IMR-90 (cell line): ENCODE results near the gene R3HDM4.
"Not testable (repeated sequence)": the region's sequence is repeated elsewhere in the genome, so short reads cannot be mapped to it uniquely, and the experiment has no call there.

Experiments used
- CEBPB ChIP-seq: IDR thresholded peaks from 2 replicates; pipeline ENCODE4 v1.6.1; 2012; ENCODE audit warnings: low read depth, low read length, improper control_type of control experiment
- CHD1 ChIP-seq: IDR thresholded peaks from 2 replicates; pipeline ENCODE4 v1.6.1; 2012; ENCODE audit warnings: low read depth, low read length, improper control_type of control experiment
- FOS ChIP-seq: fragments of 150-350 bp; IDR thresholded peaks from 2 replicates; pipeline ENCODE4 v1.6.1; 2016; ENCODE audit warnings: low read depth, low read length
- MAFK ChIP-seq: IDR thresholded peaks from 2 replicates; pipeline ENCODE4 v1.6.1; 2012; ENCODE audit warnings: low read depth, low read length, improper control_type of control experiment
- MAZ ChIP-seq: IDR thresholded peaks from 2 replicates; pipeline ENCODE4 v1.6.1; 2012; ENCODE audit warnings: low read depth, mild to moderate bottlenecking, low read length, improper control_type of control experiment, moderate library complexity, borderline replicate concordance
- MXI1 ChIP-seq: IDR thresholded peaks from 2 replicates; pipeline ENCODE4 v1.6.1; 2012; ENCODE audit warnings: low read depth, mild to moderate bottlenecking, low read length, moderate library complexity, borderline replicate concordance
- POLR2A ChIP-seq: IDR thresholded peaks from 2 replicates; pipeline ENCODE4 v1.6.1; 2012; ENCODE audit warnings: mild to moderate bottlenecking, low read depth, low read length
- RAD21 ChIP-seq: IDR thresholded peaks from 2 replicates; pipeline ENCODE4 v1.6.1; 2012; ENCODE audit warnings: low read length, improper control_type of control experiment
- RCOR1 ChIP-seq: IDR thresholded peaks from 2 replicates; pipeline ENCODE4 v1.6.1; 2012; ENCODE audit warnings: mild to moderate bottlenecking, low read length, improper control_type of control experiment; ENCODE audit not compliant: insufficient replicate concordance
- RFX5 ChIP-seq: IDR thresholded peaks from 2 replicates; pipeline ENCODE4 v1.8.0; 2012; ENCODE audit warnings: low read depth, mild to moderate bottlenecking, low read length, moderate library complexity
- SMC3 ChIP-seq: fragments of 150-350 bp; IDR thresholded peaks from 2 replicates; pipeline ENCODE4 v1.6.1; 2016; ENCODE audit warnings: low read depth, mild to moderate bottlenecking, antibody characterized with exemption, low read length, moderate library complexity
- TF ChIP-seq, protein P1 (sequence below): conservative IDR thresholded peaks from 2 replicates; pipeline ENCODE4 v1.5.1; 2012; ENCODE audit warnings: mild to moderate bottlenecking, low read depth, low read length, improper control_type of control experiment

DNA sequence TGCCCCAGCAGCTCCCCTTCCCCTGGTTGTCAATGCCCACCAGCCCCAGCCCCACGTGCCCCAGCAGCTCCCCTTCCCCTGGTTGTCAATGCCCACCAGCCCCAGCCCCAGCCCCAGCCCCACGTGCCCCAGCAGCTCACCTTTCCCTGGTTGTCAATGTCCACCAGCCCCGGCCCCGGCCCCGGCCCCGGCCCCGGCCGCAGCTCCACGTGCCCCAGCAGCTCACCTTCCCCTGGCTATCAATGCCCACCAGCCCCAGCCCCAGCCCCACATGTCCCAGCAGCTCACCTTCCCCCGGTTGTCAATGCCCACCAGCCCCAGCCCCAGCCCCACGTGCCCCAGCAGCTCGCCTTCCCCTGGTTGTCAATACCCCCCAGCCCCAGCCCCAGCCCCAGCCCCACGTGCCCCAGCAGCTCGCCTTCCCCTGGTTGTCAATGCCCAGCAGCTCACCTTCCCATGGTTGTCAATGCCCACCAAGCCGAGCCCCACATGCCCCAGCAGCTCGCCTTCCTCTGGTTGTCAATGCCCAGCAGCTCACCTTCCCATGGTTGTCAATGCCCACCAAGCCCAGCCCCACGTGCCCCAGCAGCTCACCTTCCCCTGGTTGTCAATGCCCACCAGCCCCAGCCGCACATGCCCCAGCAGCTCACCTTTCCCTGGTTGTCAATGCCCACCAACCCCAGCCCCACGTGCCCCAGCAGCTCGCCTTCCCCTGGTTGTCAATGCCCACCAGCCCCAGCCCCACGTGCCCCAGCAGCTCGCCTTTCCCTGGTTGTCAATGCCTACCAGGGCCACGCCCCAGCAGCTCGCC is 34.1 kb downstream of the R3HDM4 start:
- TF ChIP-seq, protein P1, sequence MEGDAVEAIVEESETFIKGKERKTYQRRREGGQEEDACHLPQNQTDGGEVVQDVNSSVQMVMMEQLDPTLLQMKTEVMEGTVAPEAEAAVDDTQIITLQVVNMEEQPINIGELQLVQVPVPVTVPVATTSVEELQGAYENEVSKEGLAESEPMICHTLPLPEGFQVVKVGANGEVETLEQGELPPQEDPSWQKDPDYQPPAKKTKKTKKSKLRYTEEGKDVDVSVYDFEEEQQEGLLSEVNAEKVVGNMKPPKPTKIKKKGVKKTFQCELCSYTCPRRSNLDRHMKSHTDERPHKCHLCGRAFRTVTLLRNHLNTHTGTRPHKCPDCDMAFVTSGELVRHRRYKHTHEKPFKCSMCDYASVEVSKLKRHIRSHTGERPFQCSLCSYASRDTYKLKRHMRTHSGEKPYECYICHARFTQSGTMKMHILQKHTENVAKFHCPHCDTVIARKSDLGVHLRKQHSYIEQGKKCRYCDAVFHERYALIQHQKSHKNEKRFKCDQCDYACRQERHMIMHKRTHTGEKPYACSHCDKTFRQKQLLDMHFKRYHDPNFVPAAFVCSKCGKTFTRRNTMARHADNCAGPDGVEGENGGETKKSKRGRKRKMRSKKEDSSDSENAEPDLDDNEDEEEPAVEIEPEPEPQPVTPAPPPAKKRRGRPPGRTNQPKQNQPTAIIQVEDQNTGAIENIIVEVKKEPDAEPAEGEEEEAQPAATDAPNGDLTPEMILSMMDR: not testable (repeated sequence)
- not testable (repeated sequence) for TF ChIP-seq POLR2A, SMC3, RAD21, MAFK, RFX5, CHD1, RCOR1, CEBPB, FOS, MXI1, MAZ
